Astrocyte (in vitro differentiated cells and primary cell): ENCODE results near the gene GSTP1. TPM values are rescaled to one million over a fixed set of nuclear protein-coding genes. Genes with fewer than 3 reads are reported as not detected.
"Not testable (repeated sequence)": the region's sequence is repeated elsewhere in the genome, so short reads cannot be mapped to it uniquely, and the experiment has no call there.

Experiments
- DNase-seq: peaks from one replicate; pipeline ENCODE4 v3.0.0-alpha.2; 2010; ENCODE audit warnings: low read depth
- FAIRE-seq: peaks from 2 replicates; lab custom pipeline; 2011; peaks lifted over from hg19 to GRCh38; lab: Jason Lieb, UNC
- H2AFZ ChIP-seq: 2 replicates; pipeline ENCODE4 v1.6.0; 2012; ENCODE audit warnings: low read depth, low read length, inconsistent platforms
- H3K27ac ChIP-seq: 2 replicates; pipeline ENCODE4 v1.5.1; 2011; ENCODE audit warnings: low read depth, low read length, inconsistent platforms
- H3K27me3 ChIP-seq: 2 replicates; pipeline ENCODE4 v1.6.0; 2011; ENCODE audit warnings: low read length, inconsistent platforms; ENCODE audit not compliant: insufficient read depth
- H3K36me3 ChIP-seq: 2 replicates; pipeline ENCODE4 v1.5.1; 2011; ENCODE audit warnings: low read length, inconsistent platforms; ENCODE audit not compliant: insufficient read depth
- H3K4me1 ChIP-seq: 2 replicates; pipeline ENCODE4 v1.5.1; 2011; ENCODE audit warnings: low read length, inconsistent platforms; ENCODE audit not compliant: insufficient read depth
- H3K4me2 ChIP-seq: 2 replicates; pipeline ENCODE4 v1.6.0; 2012; ENCODE audit warnings: low read length, inconsistent platforms
- H3K4me3 ChIP-seq: 2 replicates; pipeline ENCODE4 v1.5.1; 2011; ENCODE audit warnings: low read depth, mild to moderate bottlenecking, low read length, inconsistent platforms; ENCODE audit not compliant: insufficient read depth
- H3K79me2 ChIP-seq: 2 replicates; pipeline ENCODE4 v1.6.0; 2012; ENCODE audit warnings: mild to moderate bottlenecking, low read length, inconsistent platforms; ENCODE audit not compliant: insufficient read depth
- H3K9ac ChIP-seq: 2 replicates; pipeline ENCODE4 v1.6.0; 2012; ENCODE audit warnings: mild to moderate bottlenecking, low read length, inconsistent platforms
- H3K9me3 ChIP-seq: 2 replicates; pipeline ENCODE4 v1.5.1; 2012; ENCODE audit warnings: low read depth, mild to moderate bottlenecking, low read length, inconsistent platforms; ENCODE audit not compliant: insufficient read depth
- H4K20me1 ChIP-seq: 2 replicates; pipeline ENCODE4 v1.6.0; 2012; ENCODE audit warnings: low read length, inconsistent platforms; ENCODE audit not compliant: insufficient read depth
- H3K27ac Mint-ChIP-seq: one replicate; pipeline ENCODE4 v1.8.0; 2021; ENCODE audit warnings: mild to moderate bottlenecking, mixed read lengths; ENCODE audit not compliant: unreplicated experiment
- H3K27me3 Mint-ChIP-seq: one replicate; pipeline ENCODE4 v1.8.0; 2021; ENCODE audit warnings: low read depth, mixed read lengths; ENCODE audit not compliant: unreplicated experiment
- H3K36me3 Mint-ChIP-seq: one replicate; pipeline ENCODE4 v1.8.0; 2021; ENCODE audit warnings: low read depth, mixed read lengths; ENCODE audit not compliant: unreplicated experiment
- H3K4me1 Mint-ChIP-seq: one replicate; pipeline ENCODE4 v1.8.0; 2021; ENCODE audit warnings: low read depth, mixed read lengths; ENCODE audit not compliant: unreplicated experiment
- H3K4me3 Mint-ChIP-seq: one replicate; pipeline ENCODE4 v1.8.0; 2021; ENCODE audit warnings: mild to moderate bottlenecking, moderate library complexity, mixed read lengths; ENCODE audit not compliant: unreplicated experiment
- H3K9me3 Mint-ChIP-seq: one replicate; pipeline ENCODE4 v1.8.0; 2021; ENCODE audit warnings: mild to moderate bottlenecking, mixed read lengths; ENCODE audit not compliant: unreplicated experiment
- CTCF ChIP-seq: IDR thresholded peaks from 2 replicates; pipeline ENCODE4 v1.5.1; 2011; ENCODE audit warnings: low read depth, mild to moderate bottlenecking, inconsistent platforms, low read length, moderate library complexity; ENCODE audit not compliant: insufficient read depth
- EZH2 ChIP-seq: IDR thresholded peaks from 2 replicates; pipeline ENCODE4 v1.6.1; 2012; ENCODE audit warnings: mild to moderate bottlenecking, low read length, inconsistent platforms; ENCODE audit not compliant: insufficient read depth
- total RNA-seq: library from RNA; stranded (reverse); gene quantifications from 2 replicates; pipeline ENCODE4 v1.2.1, GENCODE V29; 2021

GSTP1 gene
- total RNA-seq, 1 donor from 2014 or later: 1,365 TPM

- Mint-ChIP-seq H3K36me3 (peaks cover 32% of the 10 kb centered on the region), H3K27me3 (no peaks in the 10 kb centered on the region), H3K27ac (peak overlapping the region; percentile 66), H3K9me3 (no peaks in the 10 kb centered on the region), H3K4me1 (peaks cover 27% of the 10 kb centered on the region), H3K4me3 (peak overlapping the region; percentile 92)
- FAIRE-seq (no peak), DNase-seq (no peak)
- TF ChIP-seq CTCF (no peak), EZH2 (no peak)
- Histone ChIP-seq H3K27ac (no peak overlapping the region), H3K9ac (no peak overlapping the region), H3K79me2 (peaks cover 34% of the 10 kb centered on the region), H4K20me1 (peaks cover 39% of the 10 kb centered on the region), H3K27me3 (peaks cover 7% of the 10 kb centered on the region), H3K9me3 (no peaks in the 10 kb centered on the region), H3K4me1 (peaks cover 13% of the 10 kb centered on the region), H2AFZ (no peak overlapping the region), H3K4me2 (peak overlapping the region; percentile 88), H3K4me3 (no peak overlapping the region), H3K36me3 (peaks cover 8% of the 10 kb centered on the region)
Measured at GRCh38 chr11:67586568-67587250, 3.1 kb downstream of the GSTP1 start.

- H3K27ac Mint-ChIP-seq: no peak overlapping the region
- Histone ChIP-seq H3K9ac (no peak overlapping the region), H3K4me1 (peaks cover 13% of the 10 kb centered on the region), H3K79me2 (peaks cover 34% of the 10 kb centered on the region), H3K36me3 (peaks cover 8% of the 10 kb centered on the region), H3K4me3 (no peak overlapping the region), H3K27ac (no peak overlapping the region), H4K20me1 (peaks cover 39% of the 10 kb centered on the region), H3K9me3 (no peaks in the 10 kb centered on the region), H3K4me2 (no peak overlapping the region), H2AFZ (no peak overlapping the region), H3K27me3 (no peaks in the 10 kb centered on the region)
- H3K4me1 Mint-ChIP-seq: peaks cover 23% of the 10 kb centered on the region
- H3K27me3 Mint-ChIP-seq: no peaks in the 10 kb centered on the region
- DNase-seq (no peak), FAIRE-seq (no peak)
- TF ChIP-seq CTCF (no peak), EZH2 (no peak)
- peaks cover 32% of the 10 kb centered on the region for H3K36me3 Mint-ChIP-seq
- H3K4me3 Mint-ChIP-seq: peak overlapping the region; percentile 23
- H3K9me3 Mint-ChIP-seq: no peaks in the 10 kb centered on the region
Measured at GRCh38 chr11:67588136-67588503, 4.5 kb downstream of the GSTP1 start.

- H3K36me3 Mint-ChIP-seq: peaks cover 32% of the 10 kb centered on the region
- not testable (repeated sequence) for H3K4me2 ChIP-seq, H2AFZ ChIP-seq, H3K27me3 Mint-ChIP-seq, H3K27ac ChIP-seq, H3K27ac Mint-ChIP-seq, FAIRE-seq, H3K9me3 Mint-ChIP-seq, H3K9ac ChIP-seq, DNase-seq, H3K4me3 ChIP-seq, H3K36me3 ChIP-seq, H3K27me3 ChIP-seq, H3K9me3 ChIP-seq, H3K4me3 Mint-ChIP-seq
- Histone ChIP-seq H3K4me1 (peaks cover 13% of the 10 kb centered on the region), H3K79me2 (peaks cover 27% of the 10 kb centered on the region), H4K20me1 (peaks cover 39% of the 10 kb centered on the region)
- peaks cover 23% of the 10 kb centered on the region for H3K4me1 Mint-ChIP-seq
Measured at GRCh38 chr11:67588899-67589415, 5.3 kb downstream of the GSTP1 start.
